C4-2B (cell line): ENCODE measurements around the gene TM6SF1.

Source experiments
- CTCF ChIP-seq: fragments of 450-650 bp; conservative IDR thresholded peaks from 2 replicates; pipeline ENCODE4 v1.5.1; 2017; ENCODE audit warnings: mild to moderate bottlenecking
- ZFX ChIP-seq: fragments of 450-650 bp; IDR thresholded peaks from 2 replicates; pipeline ENCODE4 v1.6.1; 2017

GRCh38 chr15:83104141-83104540, 3.3 kb upstream of the TM6SF1 start:
- TF ChIP-seq CTCF (no peak), ZFX (no peak)
